PC-9 (cell line): ENCODE results near the gene IMP4. TPM values are rescaled to one million over a fixed set of nuclear protein-coding genes. Genes with fewer than 3 reads are reported as not detected.

ENCODE experiments used
- BruUV-seq: library from RNA; stranded (reverse); fragments of 400-500 nt; replicated peaks from 2 replicates; lab custom pipeline; 2021; lab: Mats Ljungman, UMichigan
- CTCF ChIA-PET: fragments of 300-600 bp; sonication (Branson Sonifier 250); formaldehyde crosslinking; loops from one replicate; lab custom pipeline; 2022; ENCODE audit warnings: antibody characterized with exemption; lab: Charles Lee
- POLR2A ChIA-PET: fragments of 300-600 bp; sonication (Branson Sonifier 250); formaldehyde crosslinking; loops from one replicate; lab custom pipeline; 2022; ENCODE audit warnings: antibody characterized with exemption; ENCODE audit not compliant: unreplicated experiment; lab: Charles Lee
- DNase-seq, 2 experiments: peaks; one replicate each; pipeline versions ENCODE4 v3.0.0 to v3.0.0-alpha.2; 2015 to 2022; ENCODE audit warnings: mixed read lengths in 1 of 2
- H2AFZ ChIP-seq: fragments of 200-600 bp; sonication (generic); 2 replicates; pipeline ENCODE4 v1.8.1; 2017; ENCODE audit warnings: antibody characterized with exemption
- H3F3A ChIP-seq: fragments of 200-600 bp; sonication (generic); 2 replicates; pipeline ENCODE4 v1.8.1; 2017; ENCODE audit warnings: antibody characterized with exemption, mild to moderate bottlenecking, low read depth; ENCODE audit not compliant: insufficient read depth
- H3K27ac ChIP-seq: fragments of 200-600 bp; sonication (generic); 2 replicates; pipeline ENCODE4 v1.6.1; 2016; ENCODE audit warnings: mixed run types
- H3K27me3 ChIP-seq: fragments of 200-600 bp; sonication (generic); 2 replicates; pipeline ENCODE4 v1.6.1; 2016; ENCODE audit warnings: low read depth, mixed run types; ENCODE audit not compliant: insufficient read depth
- H3K36me3 ChIP-seq: fragments of 200-600 bp; sonication (generic); 2 replicates; pipeline ENCODE4 v1.6.1; 2016; ENCODE audit warnings: low read depth, mixed run types
- H3K4me1 ChIP-seq: fragments of 200-600 bp; sonication (generic); replicated peaks from 2 replicates; pipeline ENCODE4 v1.6.1; 2016; ENCODE audit warnings: mixed run types; ENCODE audit not compliant: insufficient read depth
- H3K4me2 ChIP-seq: fragments of 200-600 bp; sonication (generic); 2 replicates; pipeline ENCODE4 v1.6.1; 2017; ENCODE audit warnings: mixed run types
- H3K4me3 ChIP-seq: fragments of 200-600 bp; sonication (generic); 2 replicates; pipeline ENCODE4 v1.6.1; 2016; ENCODE audit warnings: mixed run types
- H3K79me2 ChIP-seq: fragments of 200-600 bp; sonication (generic); 2 replicates; pipeline ENCODE4 v1.6.1; 2017; ENCODE audit warnings: low read depth, mixed run types
- H3K9me2 ChIP-seq: fragments of 200-600 bp; sonication (generic); 2 replicates; pipeline ENCODE4 v1.8.1; 2017; ENCODE audit warnings: mild to moderate bottlenecking; ENCODE audit not compliant: insufficient read depth
- H3K9me3 ChIP-seq: fragments of 200-600 bp; sonication (generic); 2 replicates; pipeline ENCODE4 v1.8.1; 2016; ENCODE audit warnings: low read depth; ENCODE audit not compliant: insufficient read depth
- H4K20me1 ChIP-seq: fragments of 200-600 bp; sonication (generic); 2 replicates; pipeline ENCODE4 v1.8.1; 2017; ENCODE audit not compliant: insufficient read depth
- CTCF ChIP-seq: fragments of 200-600 bp; sonication (generic); conservative IDR thresholded peaks from 2 replicates; pipeline ENCODE4 v1.6.1; 2017; ENCODE audit warnings: mixed run types, antibody characterized with exemption, mild to moderate bottlenecking, moderate library complexity
- EZH2 ChIP-seq: fragments of 200-600 bp; sonication (generic); IDR thresholded peaks from 2 replicates; pipeline ENCODE4 v1.8.0; 2017; ENCODE audit warnings: antibody characterized with exemption, low read depth
- intact Hi-C: fragments of 100-400 bp; cut with micrococcal nuclease; formaldehyde crosslinking; loops from one replicate; pipeline ENCODE4 v1.10.0; 2022; ENCODE audit not compliant: unreplicated experiment
- total RNA-seq: library from RNA; stranded (reverse); gene quantifications from 2 replicates; pipeline ENCODE4 v1.2.3, GENCODE V29; 2021

Gene IMP4
- total RNA-seq, 1 experiment from 2014 or later, result 76.8 TPM

- BruUV-seq, result no TSS peak
- Histone ChIP-seq H3K9me2 (no peaks in the 10 kb centered on the region), H3K4me1 (no peaks in the 10 kb centered on the region), H3K36me3 (no peaks in the 10 kb centered on the region), H3K9me3 (no peaks in the 10 kb centered on the region), H3K79me2 (no peaks in the 10 kb centered on the region), H3K4me3 (no peak overlapping the region), H2AFZ (no peak overlapping the region), H3K27me3 (peaks cover 85% of the 10 kb centered on the region), H3F3A (no peaks in the 10 kb centered on the region), H3K4me2 (no peak overlapping the region), H4K20me1 (no peaks in the 10 kb centered on the region), H3K27ac (no peak overlapping the region)
- DNase-seq, result no peak
- intact Hi-C loops, result no loop called here
- CTCF ChIA-PET, result no interaction called here
- TF ChIP-seq EZH2 (no peak), CTCF (no peak)
- POLR2A ChIA-PET, result no interaction called here
These were observed 38.0 kb upstream of the IMP4 start for GRCh38 chr2:130304726-130305125.

GRCh38 chr2:130307850-130308249, 34.8 kb upstream of the IMP4 start:
- Histone ChIP-seq H3K9me2 (no peaks in the 10 kb centered on the region), H3K4me2 (no peak overlapping the region), H3K36me3 (no peaks in the 10 kb centered on the region), H3K27me3 (peaks cover 84% of the 10 kb centered on the region), H3K79me2 (no peaks in the 10 kb centered on the region), H3K9me3 (no peaks in the 10 kb centered on the region), H3K4me3 (no peak overlapping the region), H3F3A (no peaks in the 10 kb centered on the region), H3K27ac (no peak overlapping the region), H3K4me1 (no peaks in the 10 kb centered on the region), H4K20me1 (no peaks in the 10 kb centered on the region), H2AFZ (no peak overlapping the region)
- POLR2A ChIA-PET, result no interaction called here
- intact Hi-C loops, result no loop called here
- CTCF ChIA-PET, result no interaction called here
- no peak for TF ChIP-seq EZH2
- TF ChIP-seq CTCF, result no peak
- BruUV-seq, result no TSS peak
- no peak for DNase-seq

- no peaks in the 10 kb centered on the region for H3K4me1 ChIP-seq
- intact Hi-C loops, result no loop called here
- no peak for DNase-seq
- H3K36me3 ChIP-seq, result no peaks in the 10 kb centered on the region
- no peaks in the 10 kb centered on the region for H3K9me2 ChIP-seq
- H3K27ac ChIP-seq, result no peak overlapping the region
- BruUV-seq, result no TSS peak
- no peaks in the 10 kb centered on the region for H3K9me3 ChIP-seq
- no peaks in the 10 kb centered on the region for H4K20me1 ChIP-seq
- no peaks in the 10 kb centered on the region for H3K79me2 ChIP-seq
- no peak for TF ChIP-seq EZH2
- TF ChIP-seq CTCF, result no peak
- H3F3A ChIP-seq, result no peaks in the 10 kb centered on the region
- POLR2A ChIA-PET, result no interaction called here
- H3K4me3 ChIP-seq, result no peak overlapping the region
- H2AFZ ChIP-seq, result no peak overlapping the region
- H3K4me2 ChIP-seq, result no peak overlapping the region
- CTCF ChIA-PET, result no interaction called here
- peaks cover 87% of the 10 kb centered on the region for H3K27me3 ChIP-seq
These were observed 31.8 kb upstream of the IMP4 start for GRCh38 chr2:130310881-130311280.
